ENCODE results near the gene SSB. TPM values are rescaled to one million over a fixed set of nuclear protein-coding genes. Genes with fewer than 3 reads are reported as not detected.

Gene SSB
- total and polyA plus RNA-seq, 2 donors (not counting 1 experiment from before 2014, with no cell fraction given): 17.7 to 81.3 TPM

GRCh38 chr2:169796441-169796840 lies 2.2 kb upstream of the SSB start:
- H3K9me3 Mint-ChIP-seq (ENCODE audit: insufficient read depth): no peaks in the 10 kb centered on the region
- ChIA-PET CTCF (no interaction called here), POLR2A (no interaction called here)
- no peak overlapping the region for H3K4me2 ChIP-seq (replicated peaks; ENCODE audit: low read depth, low read length, poor library complexity, severe bottlenecking)
- no peak for ATAC-seq (ENCODE audit: low read depth)
- H3K27ac ChIP-seq (ENCODE audit: low read length in 2 of 2): no peak overlapping the region
- peaks cover 17% of the 10 kb centered on the region for H3K4me1 Mint-ChIP-seq
- H3K4me1 ChIP-seq (ENCODE audit: control insufficient read depth in 2 of 2, insufficient read depth in 2 of 2, low read length in 2 of 2): peaks cover 10 to 15% of the 10 kb centered on the region in 2 donors
- no peak for DNase-seq
- TF ChIP-seq CTCF (IDR thresholded peaks at IDR 0.05) (no peak), EZH2 (IDR thresholded peaks at IDR 0.05; ENCODE audit: borderline replicate concordance, insufficient read depth, low read depth, low read length, poor library complexity, severe bottlenecking) (no peak)
- H3K27me3 ChIP-seq (replicated peaks in 1 of 4; ENCODE audit: control extremely low read depth in 1 of 4, control insufficient read depth in 3 of 4, insufficient read depth in 4 of 4, low read length in 3 of 4): no peaks in the 10 kb centered on the region
- no peaks in the 10 kb centered on the region for H3K36me3 ChIP-seq (replicated peaks in 1 of 2; ENCODE audit: control extremely low read depth in 1 of 2, control insufficient read depth in 1 of 2, extremely low read depth in 1 of 2, insufficient read depth in 2 of 2, low read length in 1 of 2)
- H4K20me1 ChIP-seq (ENCODE audit: control insufficient read depth, insufficient read depth, low read length, poor library complexity, severe bottlenecking): no peaks in the 10 kb centered on the region
- 88% methylated on average over 3 of the region's 6 CpGs for WGBS (ENCODE audit: insufficient coverage)
- intact Hi-C loops (cut with micrococcal nuclease): loop anchor here (5.0 kb wide), 1 partner anchor 224 kb away; the partner anchor contains the start of gene FASTKD1
- H3K9ac ChIP-seq (ENCODE audit: low read length): no peak overlapping the region
- no peak overlapping the region for H3K4me3 ChIP-seq (ENCODE audit: control extremely low read depth in 1 of 5, extremely low read depth in 1 of 5, insufficient read depth in 1 of 5, low read depth in 2 of 5, low read length in 4 of 5)
- H2AFZ ChIP-seq (ENCODE audit: insufficient read depth, low read depth, low read length, poor library complexity, severe bottlenecking): no peak overlapping the region
- no peaks in the 10 kb centered on the region for H3K9me3 ChIP-seq (ENCODE audit: control extremely low read depth in 1 of 3, control insufficient read depth in 2 of 3, insufficient read depth in 1 of 3, low read length in 2 of 3)
- H3K79me2 ChIP-seq (ENCODE audit: control insufficient read depth, insufficient read depth, low read length): peaks cover 23% of the 10 kb centered on the region
- H3K27me3 Mint-ChIP-seq: no peaks in the 10 kb centered on the region
- no peak overlapping the region for H3K4me3 Mint-ChIP-seq
- no peak overlapping the region for H3K27ac Mint-ChIP-seq

GRCh38 chr2:169797601-169798000 lies 1.1 kb upstream of the SSB start:
- H3K4me3 Mint-ChIP-seq: peak overlapping the region; percentile 56
- ATAC-seq (ENCODE audit: low read depth): no peak
- no peak overlapping the region for H3K27ac Mint-ChIP-seq
- H3K4me1 ChIP-seq (ENCODE audit: control insufficient read depth in 2 of 2, insufficient read depth in 2 of 2, low read length in 2 of 2): peaks cover 10 to 15% of the 10 kb centered on the region in 2 donors
- ChIA-PET CTCF (no interaction called here), POLR2A (interaction anchor here (1.6 kb wide), 1 partner anchor 213 kb away, joined by 6 read pairs; the partner anchor contains the start of gene PPIG)
- no peaks in the 10 kb centered on the region for H3K9me3 Mint-ChIP-seq (ENCODE audit: insufficient read depth)
- H2AFZ ChIP-seq (ENCODE audit: insufficient read depth, low read depth, low read length, poor library complexity, severe bottlenecking): peak overlapping the region; percentile 8
- intact Hi-C loops (cut with micrococcal nuclease): loop anchor here (5.0 kb wide), 1 partner anchor 225 kb away; the partner anchor contains the start of gene FASTKD1
- no peak for TF ChIP-seq CTCF (IDR thresholded peaks at IDR 0.05)
- TF ChIP-seq EZH2 (IDR thresholded peaks at IDR 0.05; ENCODE audit: borderline replicate concordance, insufficient read depth, low read depth, low read length, poor library complexity, severe bottlenecking): no peak
- H3K4me2 ChIP-seq (replicated peaks; ENCODE audit: low read depth, low read length, poor library complexity, severe bottlenecking): no peak overlapping the region
- no peak for DNase-seq
- H3K4me3 ChIP-seq (ENCODE audit: control extremely low read depth in 1 of 5, extremely low read depth in 1 of 5, insufficient read depth in 1 of 5, low read depth in 2 of 5, low read length in 4 of 5): no peak overlapping the region
- H3K9me3 ChIP-seq (ENCODE audit: control extremely low read depth in 1 of 3, control insufficient read depth in 2 of 3, insufficient read depth in 1 of 3, low read length in 2 of 3): no peaks in the 10 kb centered on the region
- H3K27me3 ChIP-seq (replicated peaks in 1 of 4; ENCODE audit: control extremely low read depth in 1 of 4, control insufficient read depth in 3 of 4, insufficient read depth in 4 of 4, low read length in 3 of 4): no peaks in the 10 kb centered on the region
- H3K27ac ChIP-seq (ENCODE audit: low read length in 2 of 2): no peak overlapping the region
- no CpG with 5 or more reads among the region's 5 CpGs for WGBS (ENCODE audit: insufficient coverage)
- no peaks in the 10 kb centered on the region for H3K36me3 ChIP-seq (replicated peaks in 1 of 2; ENCODE audit: control extremely low read depth in 1 of 2, control insufficient read depth in 1 of 2, extremely low read depth in 1 of 2, insufficient read depth in 2 of 2, low read length in 1 of 2)
- peaks cover 24% of the 10 kb centered on the region for H3K4me1 Mint-ChIP-seq
- no peak overlapping the region for H3K9ac ChIP-seq (ENCODE audit: low read length)
- H3K27me3 Mint-ChIP-seq: no peaks in the 10 kb centered on the region
- H4K20me1 ChIP-seq (ENCODE audit: control insufficient read depth, insufficient read depth, low read length, poor library complexity, severe bottlenecking): no peaks in the 10 kb centered on the region
- H3K79me2 ChIP-seq (ENCODE audit: control insufficient read depth, insufficient read depth, low read length): peaks cover 32% of the 10 kb centered on the region

All from B cell (primary cell).